HG02943 (cell line): ENCODE data around the gene SYNGR2.

Source experiments
- ATAC-seq: cut with Tn5 transposase; IDR thresholded peaks from one replicate; pipeline ENCODE4 v1.9.1; 2021; ENCODE audit warnings: mild to moderate bottlenecking, low read depth, moderate library complexity; ENCODE audit not compliant: unreplicated experiment

Gene SYNGR2

DNA sequence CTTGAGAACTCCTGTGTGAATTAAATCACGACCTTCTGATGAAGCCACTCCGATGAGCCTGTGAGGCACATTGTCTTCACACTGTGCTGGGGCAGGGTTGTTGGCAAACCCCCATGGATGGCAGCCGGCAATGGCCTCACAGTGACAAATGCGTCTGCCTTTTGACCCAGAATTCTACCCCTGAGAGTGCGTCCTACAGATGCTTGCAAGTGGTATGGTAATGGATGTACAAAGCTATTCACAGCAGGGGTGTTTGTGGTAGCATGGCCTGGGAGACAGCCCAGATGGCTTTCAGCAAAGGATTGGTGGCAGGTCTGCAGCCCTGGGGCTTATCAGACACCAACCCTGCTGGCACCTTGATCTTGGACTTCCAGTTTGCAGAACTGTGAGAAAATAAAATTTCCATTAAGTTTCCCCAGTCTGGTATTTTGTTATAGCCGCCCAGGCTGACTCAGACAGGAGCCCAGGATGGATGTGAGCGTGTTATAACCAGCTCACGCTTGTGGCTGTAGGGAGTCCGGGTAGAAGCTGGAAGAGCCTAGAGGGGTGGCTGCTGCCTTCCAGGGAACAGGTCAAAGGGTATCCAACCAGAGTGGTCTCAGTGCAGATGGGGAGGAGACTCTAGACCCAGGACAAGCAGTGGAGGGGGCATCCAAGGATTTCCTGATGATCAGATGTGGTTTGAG is 28.9 kb downstream of the SYNGR2 start:
- ATAC-seq = no peak

DNA sequence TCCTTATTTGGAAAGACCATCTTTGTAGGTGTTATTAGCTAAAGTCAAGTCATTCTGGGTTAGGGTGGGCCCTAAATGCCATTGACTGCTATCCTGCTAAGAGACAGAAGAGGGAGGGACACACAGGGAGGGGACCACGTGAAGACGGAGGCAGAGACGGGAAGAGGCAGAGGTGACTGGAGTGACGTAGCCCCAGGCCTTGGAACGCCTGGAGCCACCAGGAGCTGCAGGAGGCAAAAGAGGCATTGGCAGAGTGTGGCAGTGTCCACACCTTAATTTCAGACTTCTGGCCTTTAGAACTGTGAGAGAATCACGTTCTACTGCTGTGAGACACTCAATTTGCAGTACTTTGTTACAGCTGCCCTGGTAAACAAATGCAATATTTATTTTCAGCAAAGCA is 32.1 kb downstream of the SYNGR2 start:
- no peak for ATAC-seq

DNA sequence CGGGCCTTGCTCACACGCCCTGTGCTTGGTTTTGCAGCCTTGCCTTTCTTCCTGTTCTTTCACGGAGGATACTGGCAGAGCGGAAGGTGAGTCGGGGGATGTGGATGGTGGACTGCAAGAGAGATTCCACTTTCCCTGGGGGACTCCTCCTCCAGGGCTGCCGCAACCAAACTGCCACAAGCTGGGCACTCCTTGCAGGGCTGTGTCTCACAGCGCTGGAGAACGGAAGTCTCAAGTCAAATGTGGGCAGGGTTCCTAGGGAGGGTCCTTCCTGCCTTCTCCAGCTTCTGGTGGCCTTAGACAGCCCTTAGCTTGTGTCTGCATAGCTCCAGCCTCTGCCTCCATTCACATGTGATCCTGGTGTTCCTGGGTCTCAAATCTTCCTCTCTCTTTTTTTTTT is 34.3 kb downstream of the SYNGR2 start:
- no peak for ATAC-seq

DNA sequence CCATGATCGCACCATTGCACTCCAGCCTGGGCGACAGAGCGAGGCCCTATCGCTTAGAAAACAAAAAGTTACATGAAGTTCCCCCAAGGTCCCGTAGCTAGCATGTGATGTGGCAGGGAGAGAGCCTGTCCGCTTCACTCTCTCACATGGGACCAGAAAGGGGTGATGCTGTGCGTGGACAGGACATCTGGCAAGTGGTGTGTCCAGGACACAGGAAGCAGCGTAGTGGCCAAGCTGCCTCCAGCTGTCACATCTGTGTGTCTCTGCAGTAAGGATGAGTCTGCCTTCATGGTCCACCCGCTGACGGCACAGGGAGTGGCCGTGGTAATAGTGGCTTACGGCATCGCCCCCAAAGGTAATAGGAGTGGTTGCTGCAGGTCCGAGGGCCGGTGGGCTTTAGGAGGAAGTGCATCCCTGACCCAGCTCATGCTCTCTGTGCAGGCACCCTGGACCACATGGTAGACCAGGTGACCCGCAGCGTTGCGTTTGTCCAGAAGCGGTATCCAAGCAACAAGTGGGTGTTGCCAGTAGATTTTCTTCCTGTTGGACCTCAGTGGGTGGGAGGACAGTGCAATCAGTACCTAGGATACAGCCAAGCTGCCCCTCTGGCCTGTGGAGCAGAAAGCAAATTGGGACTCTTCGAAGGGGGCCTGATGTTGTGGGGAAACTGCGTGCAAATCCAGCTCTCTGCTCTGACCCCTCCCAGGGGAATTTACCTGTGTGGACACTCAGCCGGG is 36.2 kb downstream of the SYNGR2 start:
- ATAC-seq = no peak

DNA sequence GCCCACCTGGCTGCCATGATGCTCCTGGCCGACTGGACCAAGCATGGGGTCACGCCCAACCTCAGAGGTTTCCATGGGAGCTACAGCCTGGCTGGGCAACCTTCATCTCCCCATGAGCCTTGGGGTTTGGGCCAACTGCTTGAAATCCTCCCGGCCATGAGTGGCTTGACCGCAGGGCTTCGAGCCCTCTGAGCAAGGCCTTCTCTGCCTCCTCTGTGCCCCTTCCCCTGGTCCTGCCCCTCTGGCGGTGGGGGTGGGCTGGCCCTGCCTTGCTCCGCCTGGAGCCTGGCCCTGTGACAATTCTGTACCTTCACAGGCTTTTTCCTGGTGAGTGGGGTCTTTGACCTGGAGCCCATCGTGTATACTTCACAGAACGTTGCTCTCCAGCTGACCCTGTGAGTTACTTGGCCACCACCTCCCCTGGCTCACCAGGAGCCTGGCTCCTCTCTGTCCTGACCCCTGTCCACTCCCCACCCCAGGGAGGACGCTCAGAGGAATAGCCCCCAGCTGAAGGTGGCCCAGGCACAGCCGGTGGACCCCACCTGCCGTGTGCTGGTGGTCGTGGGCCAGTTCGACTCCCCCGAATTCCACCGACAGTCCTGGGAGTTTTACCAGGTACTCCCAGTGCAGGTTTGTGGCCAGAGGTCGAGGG is 36.9 kb downstream of the SYNGR2 start:
- ATAC-seq = no peak

DNA sequence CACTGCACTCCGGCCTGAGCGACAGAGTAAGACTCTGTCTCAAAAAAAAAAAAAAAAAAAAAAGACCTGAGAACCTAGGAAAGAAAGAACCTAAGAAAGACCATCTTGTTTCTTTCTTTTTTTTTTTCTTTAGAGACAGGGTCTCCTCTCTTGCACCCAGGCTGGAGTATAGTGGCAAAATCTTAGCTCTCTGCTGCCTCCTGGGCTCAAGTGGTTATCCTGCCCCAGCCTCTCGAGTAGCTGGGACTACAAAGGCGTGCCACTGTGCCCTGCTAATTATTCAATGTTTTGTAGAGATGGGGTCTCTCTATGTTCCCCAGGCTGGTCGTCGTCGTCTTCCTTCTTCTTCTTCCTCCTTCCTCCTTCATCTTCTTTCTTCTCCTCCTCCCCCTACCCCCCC is 37.9 kb downstream of the SYNGR2 start:
- ATAC-seq = no peak

DNA sequence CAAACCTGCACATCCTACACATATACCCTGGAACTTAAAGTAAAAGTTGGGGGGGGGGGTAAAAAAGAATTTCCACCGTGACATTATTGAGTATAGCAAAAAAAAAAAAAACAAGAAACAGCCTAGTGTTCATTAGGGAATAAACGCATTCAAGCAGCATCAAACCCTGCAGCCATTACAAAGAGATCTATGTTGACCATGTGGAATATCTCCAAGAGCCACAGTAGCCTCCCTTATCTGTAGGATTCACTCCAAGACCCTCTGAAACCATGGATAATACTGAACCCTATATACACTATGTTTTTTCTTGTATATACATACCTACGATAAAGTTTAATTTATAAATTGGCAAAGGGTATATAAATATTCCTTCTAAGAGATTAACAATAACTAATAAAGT is 40.1 kb downstream of the SYNGR2 start:
- no peak for ATAC-seq

DNA sequence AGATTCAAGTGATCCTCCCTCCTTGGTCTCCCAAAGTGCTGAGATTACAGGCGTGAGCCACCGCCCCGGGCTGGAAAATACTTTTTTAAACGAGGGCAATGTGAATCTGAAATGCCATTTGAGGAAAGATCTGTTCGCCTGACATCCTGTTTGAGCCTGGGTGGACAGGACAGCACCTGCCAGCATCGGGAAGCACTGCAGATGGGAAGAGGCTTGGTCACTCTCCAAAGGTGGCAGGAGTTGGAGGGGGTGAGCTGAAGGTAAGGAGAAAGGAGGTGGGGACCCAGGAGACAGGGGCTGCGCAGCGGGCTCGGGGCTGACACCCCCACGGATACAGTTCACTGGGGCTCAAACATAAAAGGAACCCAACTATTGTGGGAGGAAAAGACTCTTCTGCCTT is 41.7 kb downstream of the SYNGR2 start:
- no peak for ATAC-seq

DNA sequence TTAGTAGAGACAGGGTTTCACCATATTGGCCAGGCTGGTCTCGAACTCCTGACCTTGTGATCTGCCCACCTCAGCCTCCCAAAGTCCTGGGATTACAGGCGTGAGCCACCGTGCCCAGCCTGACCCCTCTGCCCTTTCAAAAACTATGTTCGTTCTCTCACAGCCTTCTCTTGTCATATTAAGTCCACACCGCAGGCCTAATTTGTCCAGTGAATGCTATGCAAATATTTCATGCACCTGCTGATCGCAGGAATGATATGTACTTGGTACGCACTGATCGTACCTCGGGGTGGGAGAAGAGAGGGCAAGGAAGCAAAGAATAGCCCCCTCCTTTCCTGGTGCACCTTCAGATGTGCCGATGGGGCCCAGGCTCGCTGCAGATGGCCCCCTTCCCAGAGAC is 42.7 kb downstream of the SYNGR2 start:
- no peak for ATAC-seq

DNA sequence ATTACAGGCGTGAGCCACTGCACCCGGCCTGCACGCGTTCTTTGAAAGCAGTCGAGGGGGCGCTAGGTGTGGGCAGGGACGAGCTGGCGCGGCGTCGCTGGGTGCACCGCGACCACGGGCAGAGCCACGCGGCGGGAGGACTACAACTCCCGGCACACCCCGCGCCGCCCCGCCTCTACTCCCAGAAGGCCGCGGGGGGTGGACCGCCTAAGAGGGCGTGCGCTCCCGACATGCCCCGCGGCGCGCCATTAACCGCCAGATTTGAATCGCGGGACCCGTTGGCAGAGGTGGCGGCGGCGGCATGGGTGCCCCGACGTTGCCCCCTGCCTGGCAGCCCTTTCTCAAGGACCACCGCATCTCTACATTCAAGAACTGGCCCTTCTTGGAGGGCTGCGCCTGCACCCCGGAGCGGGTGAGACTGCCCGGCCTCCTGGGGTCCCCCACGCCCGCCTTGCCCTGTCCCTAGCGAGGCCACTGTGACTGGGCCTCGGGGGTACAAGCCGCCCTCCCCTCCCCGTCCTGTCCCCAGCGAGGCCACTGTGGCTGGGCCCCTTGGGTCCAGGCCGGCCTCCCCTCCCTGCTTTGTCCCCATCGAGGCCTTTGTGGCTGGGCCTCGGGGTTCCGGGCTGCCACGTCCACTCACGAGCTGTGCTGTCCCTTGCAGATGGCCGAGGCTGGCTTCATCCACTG is 45.8 kb downstream of the SYNGR2 start, which contains the start of gene BIRC5:
Gene BIRC5 (plus strand): TSS at position 238 of the 690 bp plus-strand sequence. CDS start 64 bp downstream, at position 302.
- no peak for ATAC-seq

DNA sequence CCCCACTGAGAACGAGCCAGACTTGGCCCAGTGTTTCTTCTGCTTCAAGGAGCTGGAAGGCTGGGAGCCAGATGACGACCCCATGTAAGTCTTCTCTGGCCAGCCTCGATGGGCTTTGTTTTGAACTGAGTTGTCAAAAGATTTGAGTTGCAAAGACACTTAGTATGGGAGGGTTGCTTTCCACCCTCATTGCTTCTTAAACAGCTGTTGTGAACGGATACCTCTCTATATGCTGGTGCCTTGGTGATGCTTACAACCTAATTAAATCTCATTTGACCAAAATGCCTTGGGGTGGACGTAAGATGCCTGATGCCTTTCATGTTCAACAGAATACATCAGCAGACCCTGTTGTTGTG is 46.3 kb downstream of the SYNGR2 start:
- no peak for ATAC-seq

DNA sequence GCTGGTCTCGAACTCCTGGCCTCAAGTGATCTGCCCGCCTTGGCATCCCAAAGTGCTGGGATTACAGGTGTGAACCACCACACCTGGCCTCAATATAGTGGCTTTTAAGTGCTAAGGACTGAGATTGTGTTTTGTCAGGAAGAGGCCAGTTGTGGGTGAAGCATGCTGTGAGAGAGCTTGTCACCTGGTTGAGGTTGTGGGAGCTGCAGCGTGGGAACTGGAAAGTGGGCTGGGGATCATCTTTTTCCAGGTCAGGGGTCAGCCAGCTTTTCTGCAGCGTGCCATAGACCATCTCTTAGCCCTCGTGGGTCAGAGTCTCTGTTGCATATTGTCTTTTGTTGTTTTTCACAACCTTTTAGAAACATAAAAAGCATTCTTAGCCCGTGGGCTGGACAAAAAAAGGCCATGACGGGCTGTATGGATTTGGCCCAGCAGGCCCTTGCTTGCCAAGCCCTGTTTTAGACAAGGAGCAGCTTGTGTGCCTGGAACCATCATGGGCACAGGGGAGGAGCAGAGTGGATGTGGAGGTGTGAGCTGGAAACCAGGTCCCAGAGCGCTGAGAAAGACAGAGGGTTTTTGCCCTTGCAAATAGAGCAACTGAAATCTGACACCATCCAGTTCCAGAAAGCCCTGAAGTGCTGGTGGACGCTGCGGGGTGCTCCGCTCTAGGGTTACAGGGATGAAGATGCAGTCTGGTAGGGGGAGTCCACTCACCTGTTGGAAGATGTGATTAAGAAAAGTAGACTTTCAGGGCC is 51.2 kb downstream of the SYNGR2 start:
- no peak for ATAC-seq
